B cell (primary cell): ENCODE results near the gene RPS14.

Source experiments
- CTCF ChIP-seq: fragments of 200-600 bp; IDR thresholded peaks from one replicate; pipeline ENCODE4 v1.8.0; 2022; ENCODE audit warnings: antibody characterized with exemption, mild to moderate bottlenecking
- EZH2 ChIP-seq: IDR thresholded peaks from 2 replicates; pipeline ENCODE4 v1.6.1; 2012; ENCODE audit warnings: borderline replicate concordance, low read depth, mild to moderate bottlenecking, moderate library complexity, low read length; ENCODE audit not compliant: insufficient read depth, poor library complexity, severe bottlenecking

GRCh38 chr5:150404121-150404520 lies 45.4 kb downstream of the RPS14 start:
- TF ChIP-seq CTCF = no peak
- no peak for TF ChIP-seq EZH2
